ENCODE measurements around the gene PCTP.

- TF ChIP-seq CTCF (IDR thresholded peaks at IDR 0.05; ENCODE audit: insufficient read depth, low read length, poor library complexity, severe bottlenecking): no peak
- no peak for TF ChIP-seq EZH2phosphoT487 (conservative IDR thresholded peaks at IDR 0.05; ENCODE audit: low read length)
Observed at GRCh38 chr17:55740511-55741355, 10.1 kb upstream of the PCTP start.
